Right ventricle myocardium superior (tissue), 1 donor: ENCODE results near the gene MCU. TPM values are rescaled to one million over a fixed set of nuclear protein-coding genes. Genes with fewer than 3 reads are reported as not detected.
"Not testable (repeated sequence)": the region's sequence is repeated elsewhere in the genome, so short reads cannot be mapped to it uniquely, and the experiment has no call there.

Source experiments
- ATAC-seq: fragments of 200-7000 bp; cut with Tn5 transposase; one replicate; pipeline ENCODE4 v1.9.1; 2020; ENCODE audit warnings: mild to moderate bottlenecking; ENCODE audit not compliant: poor library complexity
- DNase-seq: peaks from one replicate; pipeline ENCODE4 v3.0.0-alpha.2; 2020
- intact Hi-C: fragments of 100-400 bp; cut with DNase I; formaldehyde crosslinking; loops from one replicate; pipeline ENCODE4 v1.11.2; 2022
- total RNA-seq: library from RNA; stranded (reverse); fragmentation: NEBNext Ultra II Directional; extraction: Animal tissue kit (Norgen Biotek cat#: 25700); gene quantifications from one replicate; pipeline ENCODE4 v1.2.1, GENCODE V29; 2021
- donor health status: DM: no; HTN: yes; CAD: no; lungs with severe emphysema.

Gene MCU
- total RNA-seq, 1 donor from 2014 or later = 11.3 TPM

DNA sequence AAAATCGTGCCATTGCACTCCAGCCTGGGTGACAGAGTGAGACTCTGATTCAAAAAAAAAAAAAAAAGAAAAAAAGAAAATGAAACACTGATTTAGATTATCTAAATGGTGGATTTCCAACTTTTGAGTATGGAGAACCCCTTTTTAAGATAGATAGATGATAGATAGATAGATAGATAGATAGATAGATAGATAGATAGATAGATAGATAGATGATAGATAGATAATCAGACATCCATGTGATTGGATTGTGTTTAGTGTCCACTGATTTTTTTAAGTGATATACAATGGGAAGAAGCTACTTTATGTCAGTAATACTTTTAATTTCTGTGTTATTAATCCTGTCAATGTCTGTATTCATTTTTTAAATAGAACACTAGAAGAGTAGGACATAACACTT lies 207.6 kb downstream of the MCU start:
- intact Hi-C loops = no loop called here
- DNase-seq = no peak
- no peak for ATAC-seq

GRCh38 chr10:72903941-72904446 lies 212.1 kb downstream of the MCU start:
- ATAC-seq, DNase-seq, intact Hi-C loops: not testable (repeated sequence)

DNA sequence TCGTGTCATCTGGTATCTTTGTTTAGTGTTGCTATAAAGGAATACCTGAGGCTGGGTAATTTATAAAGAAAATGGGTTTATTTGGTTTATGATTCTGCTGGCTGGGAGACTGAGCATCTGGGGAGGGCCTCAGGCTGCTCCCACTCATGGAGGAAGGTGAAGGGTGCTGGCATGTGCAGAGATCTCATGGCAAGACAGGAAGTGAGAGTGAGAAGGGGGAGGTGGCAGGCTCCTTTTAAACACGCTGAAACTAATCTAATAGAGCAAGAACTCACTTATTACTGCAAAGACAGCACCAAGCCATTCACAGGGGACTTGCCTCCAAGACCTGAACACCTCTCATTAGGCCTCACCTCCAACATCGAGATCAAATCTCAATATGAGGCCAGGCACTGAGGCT lies 212.9 kb downstream of the MCU start:
- intact Hi-C loops = no loop called here
- DNase-seq (no peak), ATAC-seq (no peak)

DNA sequence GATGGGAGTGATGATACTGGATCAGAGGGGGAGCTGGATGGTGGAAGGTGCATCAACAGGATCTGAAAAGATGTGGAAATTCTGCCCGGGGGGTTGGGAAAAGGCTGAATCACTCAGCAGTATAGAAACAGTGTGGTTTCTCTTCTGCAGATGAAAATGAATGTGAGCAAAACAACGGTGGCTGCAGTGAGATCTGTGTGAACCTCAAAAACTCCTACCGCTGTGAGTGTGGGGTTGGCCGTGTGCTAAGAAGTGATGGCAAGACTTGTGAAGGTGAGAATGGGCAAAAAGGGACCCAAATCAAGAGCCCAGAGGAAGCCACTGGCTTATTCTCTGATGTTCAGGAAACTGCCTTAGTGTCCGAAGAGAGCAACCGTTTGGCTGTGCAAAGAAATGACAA lies 214.5 kb downstream of the MCU start:
- intact Hi-C loops = no loop called here
- no peak for DNase-seq
- ATAC-seq = no peak

- ATAC-seq (no peak), DNase-seq (no peak)
- intact Hi-C loops = no loop called here
Measured at GRCh38 chr10:72910705-72911104, 218.8 kb downstream of the MCU start.

- ATAC-seq (no peak), DNase-seq (no peak)
- intact Hi-C loops = no loop called here
Measured at GRCh38 chr10:72911758-72912157, 219.8 kb downstream of the MCU start.

DNA sequence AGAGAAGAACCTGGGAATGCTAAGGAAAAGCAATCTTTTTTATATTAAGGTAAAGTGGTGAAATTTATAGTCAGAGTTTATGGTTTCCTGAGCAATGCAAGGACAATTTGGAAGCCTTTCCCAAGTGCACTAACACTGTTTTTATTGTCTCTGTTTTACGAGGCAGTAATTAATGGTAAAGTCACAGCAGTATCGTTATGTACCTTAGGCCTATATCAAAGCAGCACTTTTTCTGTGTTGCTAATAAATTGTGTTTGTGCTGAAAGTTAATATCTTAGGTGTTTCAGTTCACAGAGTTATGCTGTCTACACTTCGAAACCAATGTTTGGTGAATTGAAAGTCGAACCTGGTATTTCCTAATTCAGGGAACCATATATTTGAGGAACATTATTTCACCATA lies 220.8 kb downstream of the MCU start:
- intact Hi-C loops = no loop called here
- ATAC-seq (no peak), DNase-seq (no peak)

DNA sequence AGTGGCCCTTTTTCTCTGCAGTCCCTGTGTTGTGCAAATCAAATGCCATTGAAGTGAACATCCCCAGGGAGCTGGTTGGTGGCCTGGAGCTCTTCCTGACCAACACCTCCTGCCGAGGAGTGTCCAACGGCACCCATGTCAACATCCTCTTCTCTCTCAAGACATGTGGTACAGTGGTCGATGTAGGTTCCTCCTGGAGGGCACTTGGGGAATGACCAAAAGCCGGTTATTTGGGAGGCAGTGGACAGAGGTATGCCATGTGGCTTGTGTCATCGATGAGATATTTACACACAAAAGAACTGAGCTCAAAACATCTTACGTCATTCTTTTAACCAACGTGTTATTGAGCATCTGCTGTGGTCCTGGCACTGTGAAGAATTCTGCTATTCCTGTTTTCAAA lies 221.3 kb downstream of the MCU start:
- no peak for ATAC-seq
- no peak for DNase-seq
- intact Hi-C loops = no loop called here

DNA sequence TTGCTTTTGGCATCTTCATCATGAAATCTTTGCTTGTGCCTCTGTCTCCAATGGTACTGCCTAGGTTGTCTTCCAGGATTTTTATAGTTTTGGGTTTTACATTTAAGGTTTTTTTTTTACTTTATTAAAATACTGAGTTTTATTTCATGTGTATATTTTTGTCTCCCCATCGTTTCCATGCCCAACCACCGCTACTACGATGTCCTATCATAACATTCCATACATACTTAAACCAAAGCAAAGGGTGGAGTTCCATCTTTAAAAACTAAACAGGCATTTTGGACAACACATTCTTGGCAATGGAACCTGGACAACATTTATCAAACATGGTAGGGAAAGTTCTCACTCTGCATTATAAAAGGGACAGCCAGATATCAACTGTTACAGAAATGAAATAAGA lies 225.3 kb downstream of the MCU start:
- DNase-seq, intact Hi-C loops, ATAC-seq: not testable (repeated sequence)

DNA sequence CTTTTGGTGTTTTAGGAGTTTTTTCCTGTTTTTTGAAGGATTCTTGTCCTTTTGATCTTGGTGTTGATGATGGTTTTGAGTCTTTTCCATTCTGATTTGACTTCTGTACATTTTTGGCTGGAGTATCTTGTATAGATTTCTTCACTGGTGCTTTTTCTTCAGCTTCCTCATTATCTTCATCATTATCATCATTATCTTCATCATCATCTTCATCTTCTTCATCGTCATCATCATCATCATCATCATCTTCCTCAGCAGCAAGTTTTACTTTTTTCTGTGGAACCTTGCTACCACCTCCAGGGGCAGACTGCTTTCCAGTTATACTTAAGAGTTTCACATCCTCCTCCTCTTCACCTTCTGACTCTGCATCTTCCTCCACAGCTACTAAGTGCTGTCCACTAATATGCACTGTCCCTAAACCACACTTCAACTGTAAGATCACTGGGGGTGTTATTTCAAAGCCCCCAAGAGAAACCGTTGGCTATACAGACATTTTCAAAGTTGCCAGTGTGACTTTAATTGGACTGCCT lies 225.9 kb downstream of the MCU start:
- ATAC-seq, intact Hi-C loops, DNase-seq: not testable (repeated sequence)

DNA sequence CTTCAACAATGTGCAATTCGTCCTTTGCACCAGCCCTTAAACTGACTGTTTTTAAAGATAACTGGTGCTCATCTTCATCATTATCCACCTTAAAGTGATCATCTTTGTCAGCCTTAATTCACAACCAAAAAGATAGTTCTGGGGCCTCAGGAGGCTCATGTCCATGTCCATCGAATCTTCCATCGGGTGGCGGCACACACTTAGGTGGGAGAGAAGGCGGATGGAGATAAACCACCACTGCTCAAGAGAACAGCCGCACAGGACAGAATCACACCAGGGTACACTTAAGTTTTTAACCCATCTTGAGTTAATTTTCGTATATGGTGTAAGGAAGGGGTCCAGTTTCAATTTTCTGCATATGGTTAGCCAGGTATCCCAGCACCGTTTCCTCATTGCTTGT lies 226.4 kb downstream of the MCU start:
- intact Hi-C loops = no loop called here
- ATAC-seq (no peak), DNase-seq (no peak)

DNA sequence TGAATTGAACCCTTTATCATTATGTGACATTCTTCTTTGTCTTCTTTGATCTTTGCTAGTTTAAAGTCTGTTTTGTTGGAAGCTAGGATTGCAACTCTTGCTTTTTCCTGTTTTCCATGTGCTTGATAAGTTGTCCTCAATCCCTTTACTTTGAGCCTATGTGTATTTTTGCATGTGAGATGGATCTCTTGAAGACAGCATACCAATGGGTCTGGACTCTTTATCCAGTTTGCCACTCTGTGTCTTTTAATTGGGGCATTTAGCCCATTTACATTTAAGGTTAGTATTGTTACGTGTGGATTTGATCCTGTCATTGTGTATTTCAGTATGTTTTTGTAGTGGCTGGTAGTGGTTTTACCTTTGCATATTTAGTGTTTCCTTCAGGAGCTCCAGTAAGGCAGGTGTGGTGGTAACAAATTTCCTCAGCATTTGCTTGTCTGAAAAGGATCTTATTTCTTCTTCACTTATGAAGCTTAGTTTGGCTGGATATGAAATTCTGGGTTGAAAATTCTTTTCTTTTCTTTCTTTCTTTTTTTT lies 229.3 kb downstream of the MCU start:
- ATAC-seq, DNase-seq, intact Hi-C loops: not testable (repeated sequence)

GRCh38 chr10:72924351-72924750 lies 232.4 kb downstream of the MCU start:
- ATAC-seq = no peak
- no peak for DNase-seq
- intact Hi-C loops = no loop called here

DNA sequence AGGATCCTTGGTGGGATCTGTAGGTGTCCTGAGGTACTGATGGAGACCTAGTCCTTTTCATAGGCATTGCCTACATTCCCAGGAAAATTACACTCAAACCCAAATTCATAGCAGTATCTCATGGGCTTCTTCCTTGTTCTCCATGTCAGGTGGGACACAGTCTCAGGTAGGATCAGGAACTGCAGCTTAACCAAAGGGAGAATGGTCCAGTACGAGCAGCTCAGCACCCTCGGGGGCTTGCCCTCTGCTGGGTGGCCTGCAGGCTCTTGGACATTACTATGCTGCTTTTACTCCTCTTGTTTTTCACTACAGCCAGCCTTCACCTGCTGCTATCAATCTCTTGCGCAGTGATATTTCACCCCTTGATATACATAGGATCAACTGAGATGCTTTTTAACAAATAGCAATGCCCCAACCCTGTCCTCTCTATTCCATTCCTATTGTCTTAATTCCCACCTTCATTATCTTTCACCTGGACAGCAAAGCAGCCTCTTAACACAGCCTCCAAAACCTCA lies 234.1 kb downstream of the MCU start:
- DNase-seq (no peak), ATAC-seq (no peak)
- intact Hi-C loops = no loop called here

DNA sequence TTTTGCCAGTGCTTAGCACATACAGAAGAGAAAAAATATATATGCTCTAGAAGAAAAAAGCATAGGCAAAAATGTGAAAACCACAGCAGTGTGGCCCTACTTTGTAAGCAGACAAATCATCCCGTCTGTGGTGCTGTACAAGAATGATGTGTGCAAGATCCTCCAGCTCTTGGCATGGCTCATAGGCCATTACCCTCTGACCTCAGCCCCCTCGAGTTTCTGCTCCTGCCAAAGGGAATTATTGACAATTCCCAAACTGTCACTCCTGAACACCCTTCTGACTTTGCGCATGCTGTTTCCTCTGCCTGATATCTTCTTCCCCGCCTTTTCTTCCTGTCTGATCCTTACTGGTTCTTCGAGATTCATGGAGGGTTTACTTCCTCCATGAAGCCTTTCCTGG lies 235.5 kb downstream of the MCU start:
- intact Hi-C loops = no loop called here
- no peak for DNase-seq
- ATAC-seq = no peak

DNA sequence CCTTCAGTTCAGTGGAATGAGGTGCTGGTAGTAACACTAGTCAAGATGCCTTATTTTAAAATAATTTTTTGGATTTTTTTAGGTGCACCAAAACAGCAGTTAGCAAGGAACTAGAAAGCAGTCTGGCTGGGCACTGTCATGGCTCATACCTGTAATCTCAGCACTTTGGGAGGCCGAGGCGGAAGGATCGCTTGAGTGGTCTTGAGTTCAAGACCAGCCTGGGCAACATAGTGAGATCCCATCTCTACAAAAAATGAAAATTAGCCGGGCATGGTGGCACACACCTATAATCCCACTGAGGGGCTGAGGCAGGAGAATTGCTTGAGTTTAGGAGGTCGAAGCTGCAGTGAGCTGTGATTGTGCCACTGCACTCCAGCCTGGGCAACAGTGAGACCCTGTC lies 236.9 kb downstream of the MCU start:
- no peak for ATAC-seq
- no peak for DNase-seq
- intact Hi-C loops = no loop called here

GRCh38 chr10:72930276-72930675 lies 238.3 kb downstream of the MCU start:
- DNase-seq (no peak), ATAC-seq (no peak)
- intact Hi-C loops = no loop called here

- DNase-seq (no peak), ATAC-seq (no peak)
- intact Hi-C loops = no loop called here
Measured at GRCh38 chr10:72932259-72933015, 240.5 kb downstream of the MCU start.

- intact Hi-C loops = no loop called here
- ATAC-seq (no peak), DNase-seq (no peak)
Measured at GRCh38 chr10:72935361-72935760, 243.4 kb downstream of the MCU start.
